CD4-positive, alpha-beta T cell treated with Interleukin-1 beta for 1 hour (primary cell): ENCODE measurements around the gene EBLN2.

ENCODE experiments used
- DNase-seq, 2 donors: peaks; one replicate each; pipeline ENCODE4 v3.0.0-alpha.2; 2020 to 2022

EBLN2 gene

DNA sequence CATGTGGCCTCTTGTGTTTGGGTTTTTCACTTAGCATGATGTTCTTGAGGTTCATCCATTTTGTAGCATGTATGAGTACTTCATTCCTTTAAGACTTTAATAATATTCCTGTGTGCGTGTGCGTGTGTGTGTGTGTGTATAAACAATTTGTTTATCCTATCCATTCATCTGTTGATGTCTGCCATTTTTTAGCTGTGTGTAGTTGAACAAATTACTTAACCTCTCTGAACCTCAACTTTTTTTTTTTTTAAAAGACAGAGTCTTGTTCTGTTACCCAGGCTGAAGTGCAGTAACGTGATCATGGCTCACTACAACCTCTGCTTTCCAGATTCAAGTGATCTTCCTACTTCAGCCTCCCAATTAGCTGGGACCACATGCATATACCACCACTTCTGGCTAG lies 47.3 kb downstream of the EBLN2 start:
- DNase-seq = no peak

DNA sequence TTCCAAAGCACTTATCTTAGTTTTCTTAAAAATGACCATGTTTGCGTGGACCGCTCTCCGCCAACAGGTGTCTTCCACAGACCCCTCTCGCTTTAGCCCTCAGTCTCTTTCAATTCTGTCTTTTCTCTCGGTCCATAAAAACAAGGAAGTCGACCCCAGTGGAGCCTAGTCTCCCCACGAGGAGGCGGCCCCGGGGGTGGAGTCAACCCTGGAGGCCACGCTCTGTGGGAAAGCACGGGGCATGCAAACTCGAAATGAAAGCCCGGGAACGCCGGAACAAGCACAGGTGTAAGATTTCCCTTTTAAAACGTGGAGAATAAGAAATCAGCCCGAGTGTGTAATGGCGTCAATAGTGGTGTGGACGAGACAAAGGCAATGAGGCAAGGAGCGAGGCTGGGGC lies 49.1 kb downstream of the EBLN2 start:
- no peak for DNase-seq
